ENCODE results near the gene GATAD2B.
"Not testable (repeated sequence)": the region's sequence is repeated elsewhere in the genome, so short reads cannot be mapped to it uniquely, and the experiment has no call there.

GATAD2B gene

GRCh38 chr1:153769221-153769620, 153.6 kb downstream of the GATAD2B start:
- peaks cover 0 to 20% (median 12%) of the 10 kb centered on the region in 4 experiments for H3K4me1 ChIP-seq (ENCODE audit: control extremely low read depth in 1 of 4, control insufficient read depth in 4 of 4, insufficient read depth in 4 of 4, low read length in 3 of 4)
- WGBS (ENCODE audit: insufficient coverage), result 96% methylated on average over 3 of the region's 3 CpGs
- ChIA-PET POLR2A (interaction anchor here (0.7 kb wide), 1 partner anchor 98 kb away, joined by 4 read pairs; the partner anchor contains the start of gene ILF2), CTCF (interaction anchor here (0.7 to 2.3 kb wide), 6 partner anchors 17 to 93 kb away, joined by 3 to 10 read pairs (median 4); no protein-coding TSS in a partner anchor)
- H3K4me3 ChIP-seq (ENCODE audit: control insufficient read depth in 1 of 7, extremely low read depth in 1 of 7, insufficient read depth in 4 of 7, low read depth in 2 of 7, low read length in 6 of 7), result no peak overlapping the region
- H3K27me3 ChIP-seq (replicated peaks in 2 of 5; ENCODE audit: control insufficient read depth in 4 of 5, insufficient read depth in 5 of 5, low read length in 4 of 5), result no peaks in the 10 kb centered on the region
- DNase-seq, result no peak
- H3K27ac ChIP-seq (ENCODE audit: insufficient read depth in 1 of 2, low read depth in 1 of 2, low read length in 2 of 2, poor library complexity in 1 of 2, severe bottlenecking in 2 of 2), result no peak overlapping the region
- H3K9me3 ChIP-seq (ENCODE audit: control extremely low read depth in 1 of 5, control insufficient read depth in 4 of 5, insufficient read depth in 2 of 5, low read depth in 1 of 5, low read length in 4 of 5), result no peaks in the 10 kb centered on the region
- peaks cover 17 to 84% (median 63%) of the 10 kb centered on the region in 4 experiments for H3K36me3 ChIP-seq (ENCODE audit: control insufficient read depth in 4 of 4, insufficient read depth in 4 of 4, low read length in 3 of 4)

- DNase-seq, result no peak
- H3K4me1 ChIP-seq (ENCODE audit: control extremely low read depth in 1 of 4, control insufficient read depth in 4 of 4, insufficient read depth in 4 of 4, low read length in 3 of 4), result peaks cover 0 to 14% (median 8%) of the 10 kb centered on the region in 4 experiments
- H3K4me3 ChIP-seq (ENCODE audit: control insufficient read depth in 1 of 7, extremely low read depth in 1 of 7, insufficient read depth in 4 of 7, low read depth in 2 of 7, low read length in 6 of 7), result no peak overlapping the region
- ChIA-PET CTCF (interaction anchor here (0.6 to 2.3 kb wide), 7 partner anchors 16 to 155 kb away, joined by 3 to 10 read pairs (median 4); no protein-coding TSS in a partner anchor), POLR2A (interaction anchor here (0.7 kb wide), 1 partner anchor 98 kb away, joined by 4 read pairs; the partner anchor contains the start of gene ILF2)
- H3K27me3 ChIP-seq (replicated peaks in 2 of 5; ENCODE audit: control insufficient read depth in 4 of 5, insufficient read depth in 5 of 5, low read length in 4 of 5), result no peaks in the 10 kb centered on the region
- WGBS (ENCODE audit: insufficient coverage), result 100% methylated on average over 3 of the region's 4 CpGs
- no peak overlapping the region for H3K27ac ChIP-seq (ENCODE audit: insufficient read depth in 1 of 2, low read depth in 1 of 2, low read length in 2 of 2, poor library complexity in 1 of 2, severe bottlenecking in 2 of 2)
- peaks cover 17 to 91% (median 68%) of the 10 kb centered on the region in 4 experiments for H3K36me3 ChIP-seq (ENCODE audit: control insufficient read depth in 4 of 4, insufficient read depth in 4 of 4, low read length in 3 of 4)
- H3K9me3 ChIP-seq (ENCODE audit: control extremely low read depth in 1 of 5, control insufficient read depth in 4 of 5, insufficient read depth in 2 of 5, low read depth in 1 of 5, low read length in 4 of 5), result no peaks in the 10 kb centered on the region
Measured at GRCh38 chr1:153768316-153769181, 154.2 kb downstream of the GATAD2B start.

- Histone ChIP-seq H3K27me3 (replicated peaks in 2 of 5; ENCODE audit: control insufficient read depth in 4 of 5, insufficient read depth in 5 of 5, low read length in 4 of 5) (no peaks in the 10 kb centered on the region), H3K36me3 (ENCODE audit: control insufficient read depth in 4 of 4, insufficient read depth in 4 of 4, low read length in 3 of 4) (peaks cover 17 to 91% (median 68%) of the 10 kb centered on the region in 4 experiments), H3K9me3 (ENCODE audit: control extremely low read depth in 1 of 5, control insufficient read depth in 4 of 5, insufficient read depth in 2 of 5, low read depth in 1 of 5, low read length in 4 of 5) (no peaks in the 10 kb centered on the region), H3K4me1 (ENCODE audit: control extremely low read depth in 1 of 4, control insufficient read depth in 4 of 4, insufficient read depth in 4 of 4, low read length in 3 of 4) (peaks cover 0 to 4% (median 2%) of the 10 kb centered on the region in 4 experiments), H3K27ac (ENCODE audit: insufficient read depth in 1 of 2, low read depth in 1 of 2, low read length in 2 of 2, poor library complexity in 1 of 2, severe bottlenecking in 2 of 2) (no peak overlapping the region), H3K4me3 (ENCODE audit: control insufficient read depth in 1 of 7, extremely low read depth in 1 of 7, insufficient read depth in 4 of 7, low read depth in 2 of 7, low read length in 6 of 7) (no peak overlapping the region)
- ChIA-PET CTCF (interaction anchor here (1.0 to 1.6 kb wide), 2 partner anchors 17 to 234 kb away, joined by 3 to 4 read pairs; no protein-coding TSS in a partner anchor), POLR2A (interaction anchor here (0.6 kb wide), 1 partner anchor 17 kb away, joined by 3 read pairs; no protein-coding TSS in a partner anchor)
- no peak for DNase-seq
- WGBS (ENCODE audit: insufficient coverage), result 100% methylated on average over 3 of the region's 11 CpGs
Measured at GRCh38 chr1:153767519-153767918, 155.3 kb downstream of the GATAD2B start.

GRCh38 chr1:153766663-153767062, 156.1 kb downstream of the GATAD2B start:
- not testable (repeated sequence) for DNase-seq; H3K27me3 ChIP-seq (replicated peaks in 2 of 5; ENCODE audit: control insufficient read depth in 4 of 5, insufficient read depth in 5 of 5, low read length in 4 of 5); H3K4me1 ChIP-seq (ENCODE audit: control extremely low read depth in 1 of 4, control insufficient read depth in 4 of 4, insufficient read depth in 4 of 4, low read length in 3 of 4); H3K4me3 ChIP-seq (ENCODE audit: control insufficient read depth in 1 of 7, extremely low read depth in 1 of 7, insufficient read depth in 4 of 7, low read depth in 2 of 7, low read length in 6 of 7); H3K9me3 ChIP-seq (ENCODE audit: control extremely low read depth in 1 of 5, control insufficient read depth in 4 of 5, insufficient read depth in 2 of 5, low read depth in 1 of 5, low read length in 4 of 5); H3K27ac ChIP-seq (ENCODE audit: insufficient read depth in 1 of 2, low read depth in 1 of 2, low read length in 2 of 2, poor library complexity in 1 of 2, severe bottlenecking in 2 of 2)
- WGBS (ENCODE audit: insufficient coverage), result no CpG with 5 or more reads among the region's 10 CpGs
- peaks cover 20 to 89% (median 64%) of the 10 kb centered on the region in 4 experiments for H3K36me3 ChIP-seq (ENCODE audit: control insufficient read depth in 4 of 4, insufficient read depth in 4 of 4, low read length in 3 of 4)
- POLR2A ChIA-PET, result interaction anchor here (0.6 to 0.7 kb wide), 2 partner anchors 18 to 175 kb away, joined by 3 to 5 read pairs; no protein-coding TSS in a partner anchor
- CTCF ChIA-PET, result interaction anchor here (0.7 to 1.1 kb wide), 3 partner anchors 12 to 545 kb away, joined by 3 read pairs; no protein-coding TSS in a partner anchor

DNA sequence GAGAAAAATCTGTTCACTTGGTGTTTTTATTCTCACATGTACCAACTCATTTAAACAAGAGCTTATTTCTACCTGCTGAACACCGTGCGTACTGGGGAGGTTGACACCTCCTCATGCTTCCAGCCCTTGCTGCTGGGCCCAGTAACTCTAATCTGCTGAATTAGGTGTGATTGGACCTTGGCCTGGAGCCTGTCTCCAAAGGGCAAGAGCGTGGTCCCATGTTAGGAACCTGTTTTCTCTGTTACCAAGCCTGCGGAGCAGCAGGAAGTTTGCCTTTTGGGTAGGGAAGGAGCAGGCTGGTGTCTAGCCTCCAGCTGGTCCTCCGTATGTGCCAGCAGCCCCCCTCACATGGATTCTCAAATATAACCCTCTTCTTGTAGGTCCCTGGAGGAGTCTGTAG, 158.5 kb downstream of the GATAD2B start:
- no peaks in the 10 kb centered on the region for H3K9me3 ChIP-seq (ENCODE audit: control extremely low read depth in 1 of 5, control insufficient read depth in 4 of 5, insufficient read depth in 2 of 5, low read depth in 1 of 5, low read length in 4 of 5)
- ChIA-PET POLR2A (no interaction called here), CTCF (interaction anchor here (0.6 to 2.9 kb wide), 2 partner anchors 9 to 32 kb away, joined by 3 to 10 read pairs; no protein-coding TSS in a partner anchor)
- DNase-seq, result no peak
- 100% methylated on average over 5 of the region's 5 CpGs for WGBS (ENCODE audit: insufficient coverage)
- no peaks in the 10 kb centered on the region for H3K27me3 ChIP-seq (replicated peaks in 2 of 5; ENCODE audit: control insufficient read depth in 4 of 5, insufficient read depth in 5 of 5, low read length in 4 of 5)
- peaks cover 22 to 87% (median 63%) of the 10 kb centered on the region in 4 experiments for H3K36me3 ChIP-seq (ENCODE audit: control insufficient read depth in 4 of 4, insufficient read depth in 4 of 4, low read length in 3 of 4)
- H3K4me3 ChIP-seq (ENCODE audit: control insufficient read depth in 1 of 7, extremely low read depth in 1 of 7, insufficient read depth in 4 of 7, low read depth in 2 of 7, low read length in 6 of 7), result no peak overlapping the region
- peaks cover 0 to 2% (median 0%) of the 10 kb centered on the region in 4 experiments for H3K4me1 ChIP-seq (ENCODE audit: control extremely low read depth in 1 of 4, control insufficient read depth in 4 of 4, insufficient read depth in 4 of 4, low read length in 3 of 4)
- H3K27ac ChIP-seq (ENCODE audit: insufficient read depth in 1 of 2, low read depth in 1 of 2, low read length in 2 of 2, poor library complexity in 1 of 2, severe bottlenecking in 2 of 2), result no peak overlapping the region

DNA sequence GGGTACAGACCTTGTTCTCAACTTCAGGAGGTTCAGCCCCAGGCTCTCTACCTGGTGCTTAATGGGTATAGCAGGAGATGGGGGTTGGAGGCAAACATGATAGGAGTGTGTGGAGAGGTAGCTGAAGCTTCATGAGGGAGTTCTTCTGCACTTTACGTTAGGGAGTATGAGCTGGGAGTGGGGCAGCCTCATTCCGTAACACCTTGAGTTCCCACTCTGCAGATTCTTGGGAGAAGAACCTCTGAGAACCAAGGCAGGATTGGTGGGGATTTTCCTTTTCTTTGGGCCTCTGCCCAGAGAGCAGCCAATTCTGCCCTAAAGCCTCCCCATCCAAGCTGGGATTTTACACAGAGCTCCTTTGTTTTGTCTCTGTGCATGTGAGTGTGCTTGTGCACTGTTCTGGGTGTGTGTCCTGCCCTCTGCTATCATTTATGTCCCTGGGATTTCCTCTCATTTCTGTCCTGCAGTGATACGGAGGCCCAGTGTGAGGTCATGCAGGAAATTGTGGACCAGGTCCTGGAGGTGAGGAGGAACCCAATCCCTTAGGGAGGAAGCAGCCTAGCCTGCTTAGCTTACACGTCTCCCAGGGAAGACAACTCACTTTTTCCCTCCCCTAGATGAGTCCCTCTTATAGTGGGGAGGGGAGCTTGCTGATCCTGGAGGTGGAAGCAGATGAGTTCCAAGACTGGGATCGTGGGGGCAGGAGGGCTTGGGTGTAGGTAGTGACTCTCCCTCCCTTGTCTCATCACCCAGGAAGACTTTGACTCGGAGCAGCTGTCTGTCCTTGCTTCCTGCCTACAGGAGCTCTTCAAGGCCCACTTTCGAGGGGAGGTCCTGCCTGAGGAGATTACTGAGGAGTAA, 159.2 kb downstream of the GATAD2B start:
- 90% methylated on average over 5 of the region's 7 CpGs for WGBS (ENCODE audit: insufficient coverage)
- no peaks in the 10 kb centered on the region for H3K27me3 ChIP-seq (replicated peaks in 2 of 5; ENCODE audit: control insufficient read depth in 4 of 5, insufficient read depth in 5 of 5, low read length in 4 of 5)
- peaks cover 20 to 87% (median 62%) of the 10 kb centered on the region in 4 experiments for H3K36me3 ChIP-seq (ENCODE audit: control insufficient read depth in 4 of 4, insufficient read depth in 4 of 4, low read length in 3 of 4)
- H3K4me1 ChIP-seq (ENCODE audit: control extremely low read depth in 1 of 4, control insufficient read depth in 4 of 4, insufficient read depth in 4 of 4, low read length in 3 of 4), result no peaks in the 10 kb centered on the region
- no peaks in the 10 kb centered on the region for H3K9me3 ChIP-seq (ENCODE audit: control extremely low read depth in 1 of 5, control insufficient read depth in 4 of 5, insufficient read depth in 2 of 5, low read depth in 1 of 5, low read length in 4 of 5)
- CTCF ChIA-PET, result interaction anchor here (0.6 to 2.9 kb wide), 4 partner anchors 9 to 31 kb away, joined by 3 to 10 read pairs (median 3); no protein-coding TSS in a partner anchor
- no peak overlapping the region for H3K4me3 ChIP-seq (ENCODE audit: control insufficient read depth in 1 of 7, extremely low read depth in 1 of 7, insufficient read depth in 4 of 7, low read depth in 2 of 7, low read length in 6 of 7)
- DNase-seq, result no peak
- POLR2A ChIA-PET, result no interaction called here
- H3K27ac ChIP-seq (ENCODE audit: insufficient read depth in 1 of 2, low read depth in 1 of 2, low read length in 2 of 2, poor library complexity in 1 of 2, severe bottlenecking in 2 of 2), result no peak overlapping the region
